ENCODE data around the gene WDR54. TPM values are rescaled to one million over a fixed set of nuclear protein-coding genes. Genes with fewer than 3 reads are reported as not detected.

The WDR54 gene
- polyA plus RNA-seq, 1 donor (not counting 4 experiments of a cell fraction or from before 2014, with no cell fraction given): 35.2 TPM

- H4K20me1 ChIP-seq (ENCODE audit: control insufficient read depth, extremely low read depth, insufficient read depth, low read length): no peaks in the 10 kb centered on the region
- H3K9ac ChIP-seq (ENCODE audit: control insufficient read depth, extremely low read depth, insufficient read depth, low read length): no peak overlapping the region
- H3K36me3 ChIP-seq (ENCODE audit: control insufficient read depth in 2 of 2, extremely low read depth in 1 of 2, insufficient read depth in 2 of 2, low read length in 2 of 2): no peaks in the 10 kb centered on the region
- FAIRE-seq (no peak), DNase-seq (ENCODE audit: low read depth, low spot score) (no peak)
- H3K9me1 ChIP-seq (ENCODE audit: control insufficient read depth, extremely low read depth, insufficient read depth, low read length): no peaks in the 10 kb centered on the region
- no peak for TF ChIP-seq CTCF (optimal IDR thresholded peaks at IDR 0.05 in 1 of 3, IDR thresholded peaks at IDR 0.05 in 1 of 3, conservative IDR thresholded peaks at IDR 0.05 in 1 of 3; ENCODE audit: extremely low read depth in 1 of 3, insufficient read depth in 2 of 3, low read length in 3 of 3)
- TF ChIP-seq EZH2 (IDR thresholded peaks at IDR 0.05; ENCODE audit: low read length): no peak
- H3K27me3 ChIP-seq (ENCODE audit: control insufficient read depth, extremely low read depth, insufficient read depth, low read length): peaks cover 3% of the 10 kb centered on the region
- H3K4me3 ChIP-seq (ENCODE audit: control insufficient read depth in 2 of 3, extremely low read depth in 1 of 3, insufficient read depth in 2 of 3, low read depth in 1 of 3, low read length in 3 of 3): no peak overlapping the region
- H3K9me3 ChIP-seq (ENCODE audit: control insufficient read depth, low read depth, low read length): no peaks in the 10 kb centered on the region
- H3K27ac ChIP-seq (ENCODE audit: control insufficient read depth, insufficient read depth, low read length): no peak overlapping the region
- peaks cover 12% of the 10 kb centered on the region for H3K4me1 ChIP-seq (ENCODE audit: control insufficient read depth, extremely low read depth, insufficient read depth, low read length)
- H2AFZ ChIP-seq (ENCODE audit: control insufficient read depth, low read length): no peak overlapping the region
- no peaks in the 10 kb centered on the region for H3K79me2 ChIP-seq (ENCODE audit: control insufficient read depth, insufficient read depth, low read length)
- dilution Hi-C loops (cut with MboI; ENCODE audit: extremely low pct_ligation_motif_present, low sequenced_read_pairs): no loop called here
- no peak overlapping the region for H3K4me2 ChIP-seq (ENCODE audit: control insufficient read depth, extremely low read depth, insufficient read depth, low read depth, low read length)
Observed at GRCh38 chr2:74415762-74416395, 5.7 kb upstream of the WDR54 start.

GRCh38 chr2:74416778-74417177, 4.8 kb upstream of the WDR54 start:
- no peaks in the 10 kb centered on the region for H3K36me3 ChIP-seq (ENCODE audit: control insufficient read depth in 2 of 2, extremely low read depth in 1 of 2, insufficient read depth in 2 of 2, low read length in 2 of 2)
- peaks cover 3% of the 10 kb centered on the region for H3K27me3 ChIP-seq (ENCODE audit: control insufficient read depth, extremely low read depth, insufficient read depth, low read length)
- H3K4me3 ChIP-seq (ENCODE audit: control insufficient read depth in 2 of 3, extremely low read depth in 1 of 3, insufficient read depth in 2 of 3, low read depth in 1 of 3, low read length in 3 of 3): no peak overlapping the region
- H2AFZ ChIP-seq (ENCODE audit: control insufficient read depth, low read length): no peak overlapping the region
- H3K79me2 ChIP-seq (ENCODE audit: control insufficient read depth, insufficient read depth, low read length): no peaks in the 10 kb centered on the region
- H3K4me1 ChIP-seq (ENCODE audit: control insufficient read depth, extremely low read depth, insufficient read depth, low read length): peaks cover 18% of the 10 kb centered on the region
- DNase-seq (ENCODE audit: low read depth, low spot score) (no peak), FAIRE-seq (no peak)
- no peaks in the 10 kb centered on the region for H3K9me3 ChIP-seq (ENCODE audit: control insufficient read depth, low read depth, low read length)
- no peak for TF ChIP-seq CTCF (optimal IDR thresholded peaks at IDR 0.05 in 1 of 3, IDR thresholded peaks at IDR 0.05 in 1 of 3, conservative IDR thresholded peaks at IDR 0.05 in 1 of 3; ENCODE audit: extremely low read depth in 1 of 3, insufficient read depth in 2 of 3, low read length in 3 of 3)
- TF ChIP-seq EZH2 (IDR thresholded peaks at IDR 0.05; ENCODE audit: low read length): no peak
- H3K4me2 ChIP-seq (ENCODE audit: control insufficient read depth, extremely low read depth, insufficient read depth, low read depth, low read length): no peak overlapping the region
- H3K9ac ChIP-seq (ENCODE audit: control insufficient read depth, extremely low read depth, insufficient read depth, low read length): no peak overlapping the region
- no peaks in the 10 kb centered on the region for H4K20me1 ChIP-seq (ENCODE audit: control insufficient read depth, extremely low read depth, insufficient read depth, low read length)
- no peaks in the 10 kb centered on the region for H3K9me1 ChIP-seq (ENCODE audit: control insufficient read depth, extremely low read depth, insufficient read depth, low read length)
- H3K27ac ChIP-seq (ENCODE audit: control insufficient read depth, insufficient read depth, low read length): no peak overlapping the region
- dilution Hi-C loops (cut with MboI; ENCODE audit: extremely low pct_ligation_motif_present, low sequenced_read_pairs): no loop called here
